Putamen (tissue), 1 donor: ENCODE data around the gene NUP133.

Experiments used
- DNase-seq: peaks from one replicate; pipeline ENCODE4 v3.0.0-alpha.2; 2016; ENCODE audit warnings: low spot score

NUP133 gene

GRCh38 chr1:229452956-229453801 lies 55.0 kb downstream of the NUP133 start:
- no peak for DNase-seq

GRCh38 chr1:229448845-229449244 lies 59.3 kb downstream of the NUP133 start:
- no peak for DNase-seq

GRCh38 chr1:229448354-229448753 lies 59.8 kb downstream of the NUP133 start:
- no peak for DNase-seq

- no peak for DNase-seq
Observed at GRCh38 chr1:229447809-229448252, 60.3 kb downstream of the NUP133 start.

- DNase-seq, result no peak
Observed at GRCh38 chr1:229445828-229446227, 62.3 kb downstream of the NUP133 start.

- DNase-seq, result no peak
Observed at GRCh38 chr1:229440851-229441537, 67.1 kb downstream of the NUP133 start.

- no peak for DNase-seq
Observed at GRCh38 chr1:229438021-229438420, 70.1 kb downstream of the NUP133 start.

- DNase-seq, result no peak
Observed at GRCh38 chr1:229437443-229437842, 70.7 kb downstream of the NUP133 start.

GRCh38 chr1:229436201-229436600 lies 71.9 kb downstream of the NUP133 start:
- DNase-seq, result no peak

GRCh38 chr1:229434641-229435051 lies 73.5 kb downstream of the NUP133 start:
- no peak for DNase-seq

GRCh38 chr1:229434005-229434640 lies 74.0 kb downstream of the NUP133 start, which contains the start of gene ACTA1:
ACTA1 (minus strand) TSS chr1:229434094; CDS start chr1:229433115, 979 bp downstream.
- no peak for DNase-seq

- DNase-seq, result no peak
Observed at GRCh38 chr1:229433364-229434004, 74.7 kb downstream of the NUP133 start.

GRCh38 chr1:229432905-229433304 lies 75.2 kb downstream of the NUP133 start:
- DNase-seq, result no peak

GRCh38 chr1:229432116-229432461 lies 76.1 kb downstream of the NUP133 start:
- no peak for DNase-seq

GRCh38 chr1:229431284-229432115 lies 76.6 kb downstream of the NUP133 start:
- DNase-seq, result no peak

GRCh38 chr1:229430761-229431283 lies 77.3 kb downstream of the NUP133 start:
- no peak for DNase-seq

GRCh38 chr1:229428256-229428655 lies 79.9 kb downstream of the NUP133 start:
- DNase-seq, result no peak

- no peak for DNase-seq
Observed at GRCh38 chr1:229427572-229427971, 80.6 kb downstream of the NUP133 start.

- no peak for DNase-seq
Observed at GRCh38 chr1:229425564-229426159, 82.5 kb downstream of the NUP133 start.

- DNase-seq, result no peak
Observed at GRCh38 chr1:229420765-229421164, 87.4 kb downstream of the NUP133 start.

- no peak for DNase-seq
Observed at GRCh38 chr1:229420224-229420623, 87.9 kb downstream of the NUP133 start.
